HCT116 (cell line): ENCODE measurements around the gene DCAF8L2. TPM values are rescaled to one million over a fixed set of nuclear protein-coding genes. Genes with fewer than 3 reads are reported as not detected.

Experiments used
- ATAC-seq: fragments of 200-7000 bp; cut with Tn5 transposase; 2 replicates; pipeline ENCODE4 v1.9.1; 2020; ENCODE audit warnings: mild to moderate bottlenecking, moderate library complexity
- BruUV-seq: library from RNA; stranded (reverse); fragments of 400-500 nt; replicated peaks from 2 replicates; lab custom pipeline; 2021; lab: Mats Ljungman, UMichigan
- CTCF ChIA-PET: fragments of 300-600 bp; sonication (Branson Sonifier 250); formaldehyde crosslinking; loops from one replicate; lab custom pipeline; 2021; ENCODE audit warnings: antibody characterized with exemption; lab: Charles Lee
- POLR2A ChIA-PET: fragments of 300-600, 350-600 bp; sonication (Branson Sonifier 250); formaldehyde crosslinking; loops from one replicate; lab custom pipeline; 2021; ENCODE audit warnings: antibody characterized with exemption; lab: Charles Lee
- RAD21 ChIA-PET, 2 experiments: fragments of 300-600 bp; sonication (Branson Sonifier 250); formaldehyde crosslinking; loops; one replicate each; lab custom pipeline; 2023; ENCODE audit warnings: low total read pairs in 2 of 2; ENCODE audit not compliant: uncharacterized antibody in 2 of 2, unreplicated experiment in 2 of 2, low non-redundant PET in 1 of 2; lab: Charles Lee
- DNase-seq: peaks from one replicate; pipeline ENCODE4 v3.0.0-alpha.2; 2010; ENCODE audit warnings: low read depth, low spot score
- H2AFZ ChIP-seq: fragments of 200-600 bp; shearing (Covaris generic), sonication (generic); 2 replicates; pipeline ENCODE4 v1.6.1; 2017; ENCODE audit warnings: low read depth, mixed run types, mixed read lengths, antibody characterized with exemption, low read length; ENCODE audit not compliant: poor library complexity, severe bottlenecking
- H3K27ac ChIP-seq: 2 replicates; pipeline ENCODE4 v1.5.1; 2012; ENCODE audit warnings: low read depth, low read length
- H3K27me3 ChIP-seq: fragments of 200-600 bp; sonication (generic); 2 replicates; pipeline ENCODE4 v1.6.1; 2016; ENCODE audit warnings: mixed run types, low read length, mixed read lengths; ENCODE audit not compliant: insufficient read depth
- H3K36me3 ChIP-seq, 2 experiments: fragments of 200-500 bp in 1 of 2; fragments of 200-600 bp in 1 of 2; sonication (Bioruptor generic) in 1 of 2; sonication (generic) in 1 of 2; 2 replicates each; pipeline versions ENCODE4 v1.5.1 to v1.6.1; 2014 to 2016; ENCODE audit warnings: low read length in 2 of 2, inconsistent platforms in 1 of 2, mixed read lengths in 1 of 2, mixed run types in 1 of 2; ENCODE audit not compliant: insufficient read depth in 2 of 2, control insufficient read depth in 1 of 2
- H3K4me1 ChIP-seq, 2 experiments: fragments of 200-600 bp in 1 of 2; sonication (generic) in 1 of 2; 2 replicates each; pipeline versions ENCODE4 v1.5.1 to v1.6.1; 2012 to 2017; ENCODE audit warnings: low read length in 2 of 2, inconsistent platforms in 1 of 2, mild to moderate bottlenecking in 1 of 2, mixed read lengths in 1 of 2, mixed run types in 1 of 2, moderate library complexity in 1 of 2; ENCODE audit not compliant: insufficient read depth in 2 of 2, control insufficient read depth in 1 of 2
- H3K4me2 ChIP-seq: fragments of 200-600 bp; sonication (generic); 2 replicates; pipeline ENCODE4 v1.6.1; 2017; ENCODE audit warnings: mixed run types, low read length, mixed read lengths
- H3K4me3 ChIP-seq, 2 experiments: fragments of 200-600 bp in 1 of 2; sonication (generic) in 1 of 2; replicated peaks in 1 of 2; 2 replicates each; pipeline ENCODE4 v1.5.1; 2011 to 2016; ENCODE audit warnings: low read length in 2 of 2, control low read depth in 1 of 2, low read depth in 1 of 2, mild to moderate bottlenecking in 1 of 2, mixed read lengths in 1 of 2, mixed run types in 1 of 2
- H3K79me2 ChIP-seq: fragments of 200-600 bp; sonication (generic); 2 replicates; pipeline ENCODE4 v1.6.1; 2017; ENCODE audit warnings: mild to moderate bottlenecking, mixed run types, low read length, moderate library complexity, mixed read lengths; ENCODE audit not compliant: insufficient read depth
- H3K9ac ChIP-seq: fragments of 200-600 bp; sonication (generic); 2 replicates; pipeline ENCODE4 v1.6.1; 2016; ENCODE audit warnings: low read length, mixed read lengths
- H3K9me2 ChIP-seq: fragments of 200-600 bp; sonication (generic), shearing (Covaris generic); 2 replicates; pipeline ENCODE4 v1.6.1; 2017; ENCODE audit warnings: mixed run types, mild to moderate bottlenecking, moderate library complexity; ENCODE audit not compliant: insufficient read depth
- H3K9me3 ChIP-seq, 2 experiments: fragments of 200-500 bp in 1 of 2; fragments of 200-600 bp in 1 of 2; sonication (Bioruptor generic) in 1 of 2; sonication (generic) in 1 of 2; 2 replicates each; pipeline ENCODE4 v1.6.1; 2014 to 2017; ENCODE audit warnings: low read length in 2 of 2, mixed read lengths in 2 of 2, inconsistent platforms in 1 of 2, low read depth in 1 of 2, mild to moderate bottlenecking in 1 of 2, mixed run types in 1 of 2, moderate library complexity in 1 of 2; ENCODE audit not compliant: control insufficient read depth in 1 of 2, insufficient read depth in 1 of 2
- H4K20me1 ChIP-seq: fragments of 200-600 bp; sonication (generic), shearing (Covaris generic); 2 replicates; pipeline ENCODE4 v1.6.1; 2017; ENCODE audit warnings: mixed run types, mild to moderate bottlenecking, moderate library complexity; ENCODE audit not compliant: insufficient read depth
- CEBPB ChIP-seq: IDR thresholded peaks from 2 replicates; pipeline ENCODE4 v1.6.1; 2012; ENCODE audit warnings: low read depth
- EGR1 ChIP-seq: IDR thresholded peaks from 2 replicates; pipeline ENCODE4 v1.6.1; 2012; ENCODE audit warnings: low read depth
- ELF1 ChIP-seq: IDR thresholded peaks from 2 replicates; pipeline ENCODE4 v1.6.1; 2012; ENCODE audit warnings: low read depth, borderline replicate concordance
- EZH2 ChIP-seq: fragments of 200-600 bp; sonication (generic); IDR thresholded peaks from 2 replicates; pipeline ENCODE4 v1.6.1; 2017; ENCODE audit warnings: antibody characterized with exemption, mixed run types
- EZH2phosphoT487 ChIP-seq: fragments of 200-600 bp; IDR thresholded peaks from 2 replicates; pipeline ENCODE4 v1.6.1; 2018; ENCODE audit warnings: antibody characterized with exemption, borderline replicate concordance
- FOSL1 ChIP-seq: IDR thresholded peaks from 2 replicates; pipeline ENCODE4 v1.6.1; 2012; ENCODE audit warnings: low read depth
- JUND ChIP-seq: IDR thresholded peaks from 2 replicates; pipeline ENCODE4 v1.6.1; 2012
- POLR2AphosphoS5 ChIP-seq: IDR thresholded peaks from 2 replicates; pipeline ENCODE4 v1.6.1; 2011; ENCODE audit warnings: mild to moderate bottlenecking, low read depth, low read length, moderate library complexity
- RAD21 ChIP-seq: IDR thresholded peaks from 2 replicates; pipeline ENCODE4 v1.6.1; 2012; ENCODE audit warnings: low read depth, mild to moderate bottlenecking
- SIN3A ChIP-seq: IDR thresholded peaks from 2 replicates; pipeline ENCODE4 v1.6.1; 2012; ENCODE audit warnings: low read depth
- SP1 ChIP-seq: IDR thresholded peaks from 2 replicates; pipeline ENCODE4 v1.6.1; 2012; ENCODE audit warnings: low read depth
- YY1 ChIP-seq: IDR thresholded peaks from 2 replicates; pipeline ENCODE4 v1.6.1; 2011; ENCODE audit warnings: low read length, low read depth, moderate library complexity, mild to moderate bottlenecking; ENCODE audit not compliant: insufficient replicate concordance; ENCODE audit errors: extremely low read depth
- ZFX ChIP-seq: fragments of 450-650 bp; IDR thresholded peaks from 2 replicates; pipeline ENCODE4 v1.6.1; 2017
- ZNF274 ChIP-seq: fragments of 200-500 bp; sonication (Bioruptor generic); IDR thresholded peaks from 2 replicates; pipeline ENCODE4 v1.6.1; 2014; ENCODE audit warnings: mild to moderate bottlenecking, low read depth, low read length, inconsistent platforms
- intact Hi-C: fragments of 100-400 bp; cut with micrococcal nuclease; formaldehyde crosslinking; loops from 2 replicates; pipeline ENCODE4 v1.10.0; 2022
- total RNA-seq: library from RNA; stranded (reverse); gene quantifications from one replicate; pipeline ENCODE4 v1.2.1, GENCODE V29; 2021; ENCODE audit not compliant: unreplicated experiment
- TF ChIP-seq, protein P1 (sequence below): IDR thresholded peaks from 2 replicates; pipeline ENCODE4 v1.6.1; 2012; ENCODE audit warnings: low read depth
- TF ChIP-seq, protein P2 (sequence below): IDR thresholded peaks from 2 replicates; pipeline ENCODE4 v1.6.1; 2011; ENCODE audit warnings: mild to moderate bottlenecking, low read length, moderate library complexity; ENCODE audit not compliant: insufficient replicate concordance; ENCODE audit errors: extremely low read depth

The DCAF8L2 gene
- total RNA-seq, 1 experiment from 2014 or later: not detected

DNA sequence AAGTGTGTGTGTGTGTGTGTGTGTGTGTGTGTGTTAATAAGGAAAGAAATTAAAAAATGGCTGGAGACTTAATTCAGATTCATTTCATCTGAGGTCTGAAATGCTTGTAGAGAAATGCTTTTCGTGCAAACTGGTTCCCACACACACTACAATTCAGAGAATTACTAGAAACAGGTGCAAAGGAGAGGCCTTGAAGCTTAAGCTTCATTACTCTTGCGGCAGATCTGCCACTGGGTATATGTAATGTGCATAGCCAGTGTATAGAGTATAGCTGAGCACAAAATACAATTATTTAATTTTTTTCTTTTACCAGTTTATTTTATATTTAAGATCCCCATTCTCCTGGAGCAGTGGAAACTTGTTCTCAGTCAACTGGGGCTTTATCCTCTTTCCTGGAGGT is 185.8 kb downstream of the DCAF8L2 start (continued):
- TF ChIP-seq, protein P1, sequence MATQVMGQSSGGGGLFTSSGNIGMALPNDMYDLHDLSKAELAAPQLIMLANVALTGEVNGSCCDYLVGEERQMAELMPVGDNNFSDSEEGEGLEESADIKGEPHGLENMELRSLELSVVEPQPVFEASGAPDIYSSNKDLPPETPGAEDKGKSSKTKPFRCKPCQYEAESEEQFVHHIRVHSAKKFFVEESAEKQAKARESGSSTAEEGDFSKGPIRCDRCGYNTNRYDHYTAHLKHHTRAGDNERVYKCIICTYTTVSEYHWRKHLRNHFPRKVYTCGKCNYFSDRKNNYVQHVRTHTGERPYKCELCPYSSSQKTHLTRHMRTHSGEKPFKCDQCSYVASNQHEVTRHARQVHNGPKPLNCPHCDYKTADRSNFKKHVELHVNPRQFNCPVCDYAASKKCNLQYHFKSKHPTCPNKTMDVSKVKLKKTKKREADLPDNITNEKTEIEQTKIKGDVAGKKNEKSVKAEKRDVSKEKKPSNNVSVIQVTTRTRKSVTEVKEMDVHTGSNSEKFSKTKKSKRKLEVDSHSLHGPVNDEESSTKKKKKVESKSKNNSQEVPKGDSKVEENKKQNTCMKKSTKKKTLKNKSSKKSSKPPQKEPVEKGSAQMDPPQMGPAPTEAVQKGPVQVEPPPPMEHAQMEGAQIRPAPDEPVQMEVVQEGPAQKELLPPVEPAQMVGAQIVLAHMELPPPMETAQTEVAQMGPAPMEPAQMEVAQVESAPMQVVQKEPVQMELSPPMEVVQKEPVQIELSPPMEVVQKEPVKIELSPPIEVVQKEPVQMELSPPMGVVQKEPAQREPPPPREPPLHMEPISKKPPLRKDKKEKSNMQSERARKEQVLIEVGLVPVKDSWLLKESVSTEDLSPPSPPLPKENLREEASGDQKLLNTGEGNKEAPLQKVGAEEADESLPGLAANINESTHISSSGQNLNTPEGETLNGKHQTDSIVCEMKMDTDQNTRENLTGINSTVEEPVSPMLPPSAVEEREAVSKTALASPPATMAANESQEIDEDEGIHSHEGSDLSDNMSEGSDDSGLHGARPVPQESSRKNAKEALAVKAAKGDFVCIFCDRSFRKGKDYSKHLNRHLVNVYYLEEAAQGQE: no peak
- no peak for TF ChIP-seq CEBPB
- TF ChIP-seq ZNF274: no peak
- no peak for TF ChIP-seq EZH2phosphoT487
- no peak for TF ChIP-seq FOSL1

DNA sequence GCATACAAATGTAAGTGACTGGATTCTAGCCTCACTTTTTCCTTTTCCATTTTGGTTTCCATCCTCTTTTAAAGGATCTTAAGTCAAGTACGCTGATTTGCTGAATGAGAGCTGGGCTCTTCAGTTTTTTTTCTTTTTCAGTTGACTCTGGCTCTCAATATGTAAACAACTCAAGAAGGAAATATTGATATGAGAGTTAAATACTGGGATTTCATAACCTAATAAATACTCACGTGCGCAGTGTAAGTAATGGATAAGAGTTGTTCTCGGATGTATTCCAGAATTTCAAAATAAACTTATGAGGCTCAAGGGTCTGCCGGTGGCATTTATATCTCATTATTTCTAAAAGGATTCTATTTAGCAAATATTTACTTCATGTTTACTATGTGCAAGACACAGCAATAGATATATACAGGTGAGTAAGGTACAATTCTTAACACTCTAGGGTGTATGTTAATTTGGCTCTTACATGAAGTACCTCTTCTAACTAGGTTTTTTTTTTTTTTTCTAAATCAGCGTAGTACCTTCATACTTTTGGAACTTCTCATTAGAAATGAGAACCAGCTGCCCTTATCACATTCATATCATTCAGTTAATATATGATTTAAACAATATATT is 206.6 kb downstream of the DCAF8L2 start:
- no TSS peak for BruUV-seq
- Histone ChIP-seq H4K20me1 (no peaks in the 10 kb centered on the region), H3K4me1 (no peaks in the 10 kb centered on the region), H3K9me2 (no peaks in the 10 kb centered on the region), H2AFZ (no peak overlapping the region), H3K36me3 (no peaks in the 10 kb centered on the region), H3K27ac (no peak overlapping the region), H3K27me3 (no peaks in the 10 kb centered on the region), H3K9me3 (no peaks in the 10 kb centered on the region), H3K79me2 (no peaks in the 10 kb centered on the region), H3K4me3 (no peak overlapping the region), H3K4me2 (no peak overlapping the region), H3K9ac (no peak overlapping the region)
- ATAC-seq (no peak), DNase-seq (no peak)
- ChIA-PET POLR2A (no interaction called here), CTCF (interaction anchor here (0.6 kb wide), 1 partner anchor 1379 kb away, joined by 3 read pairs; no protein-coding TSS in a partner anchor), RAD21 (no interaction called here)
- intact Hi-C loops: no loop called here
- TF ChIP-seq, protein P2, sequence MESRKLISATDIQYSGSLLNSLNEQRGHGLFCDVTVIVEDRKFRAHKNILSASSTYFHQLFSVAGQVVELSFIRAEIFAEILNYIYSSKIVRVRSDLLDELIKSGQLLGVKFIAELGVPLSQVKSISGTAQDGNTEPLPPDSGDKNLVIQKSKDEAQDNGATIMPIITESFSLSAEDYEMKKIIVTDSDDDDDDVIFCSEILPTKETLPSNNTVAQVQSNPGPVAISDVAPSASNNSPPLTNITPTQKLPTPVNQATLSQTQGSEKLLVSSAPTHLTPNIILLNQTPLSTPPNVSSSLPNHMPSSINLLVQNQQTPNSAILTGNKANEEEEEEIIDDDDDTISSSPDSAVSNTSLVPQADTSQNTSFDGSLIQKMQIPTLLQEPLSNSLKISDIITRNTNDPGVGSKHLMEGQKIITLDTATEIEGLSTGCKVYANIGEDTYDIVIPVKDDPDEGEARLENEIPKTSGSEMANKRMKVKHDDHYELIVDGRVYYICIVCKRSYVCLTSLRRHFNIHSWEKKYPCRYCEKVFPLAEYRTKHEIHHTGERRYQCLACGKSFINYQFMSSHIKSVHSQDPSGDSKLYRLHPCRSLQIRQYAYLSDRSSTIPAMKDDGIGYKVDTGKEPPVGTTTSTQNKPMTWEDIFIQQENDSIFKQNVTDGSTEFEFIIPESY: no peak
- no peak for TF ChIP-seq JUND
- TF ChIP-seq, protein P1: no peak
- no peak for TF ChIP-seq YY1
- TF ChIP-seq SIN3A: no peak
- TF ChIP-seq RAD21: no peak
- no peak for TF ChIP-seq EZH2phosphoT487
- TF ChIP-seq EGR1: no peak
- TF ChIP-seq ELF1: no peak
- TF ChIP-seq POLR2AphosphoS5: no peak
- TF ChIP-seq SP1: no peak
- TF ChIP-seq EZH2: no peak
- no peak for TF ChIP-seq FOSL1
- no peak for TF ChIP-seq ZFX
